H9 (cell line): Measurements from ENCODE around the gene TMEM239. TPM values are rescaled to one million over a fixed set of nuclear protein-coding genes. Genes with fewer than 3 reads are reported as not detected.

Experiments used
- DNase-seq: peaks from one replicate; pipeline ENCODE4 v3.0.0-alpha.2; 2017
- H2AFZ ChIP-seq: one replicate; pipeline ENCODE4 v1.6.1; 2013; ENCODE audit warnings: mild to moderate bottlenecking, low read length, control low read depth, moderate library complexity
- H2AK5ac ChIP-seq: 2 replicates; pipeline ENCODE4 v1.6.1; 2013; ENCODE audit warnings: low read length, control low read depth, mixed read lengths; ENCODE audit not compliant: insufficient read length
- H2BK120ac ChIP-seq: one replicate; pipeline ENCODE4 v1.6.1; 2013; ENCODE audit warnings: low read depth, mild to moderate bottlenecking, low read length, control low read depth, inconsistent platforms; ENCODE audit not compliant: poor library complexity, severe bottlenecking
- H2BK12ac ChIP-seq: 2 replicates; pipeline ENCODE4 v1.6.1; 2013; ENCODE audit warnings: low read length, control low read depth, mixed read lengths, low read depth; ENCODE audit not compliant: insufficient read length
- H2BK15ac ChIP-seq: 2 replicates; pipeline ENCODE4 v1.6.1; 2013; ENCODE audit warnings: low read depth, low read length, control low read depth
- H2BK20ac ChIP-seq: one replicate; pipeline ENCODE4 v1.6.1; 2013; ENCODE audit warnings: low read depth, mild to moderate bottlenecking, low read length, control low read depth, inconsistent platforms; ENCODE audit not compliant: poor library complexity, severe bottlenecking
- H2BK5ac ChIP-seq: 2 replicates; pipeline ENCODE4 v1.6.1; 2013; ENCODE audit warnings: low read length, control low read depth, mixed read lengths; ENCODE audit not compliant: insufficient read length
- H3K14ac ChIP-seq: 2 replicates; pipeline ENCODE4 v1.6.1; 2013; ENCODE audit warnings: low read length, control low read depth; ENCODE audit not compliant: insufficient read depth
- H3K18ac ChIP-seq: 2 replicates; pipeline ENCODE4 v1.6.1; 2013; ENCODE audit warnings: low read depth, mild to moderate bottlenecking, mixed read lengths, low read length, control low read depth; ENCODE audit not compliant: insufficient read length
- H3K23ac ChIP-seq: 2 replicates; pipeline ENCODE4 v1.6.1; 2013; ENCODE audit warnings: low read length, control low read depth, mixed read lengths, low read depth; ENCODE audit not compliant: insufficient read length
- H3K23me2 ChIP-seq: 2 replicates; pipeline ENCODE4 v1.6.1; 2013; ENCODE audit warnings: low read depth, mild to moderate bottlenecking, mixed read lengths, low read length, control low read depth; ENCODE audit not compliant: insufficient read length, poor library complexity, severe bottlenecking
- H3K27ac ChIP-seq: 2 replicates; pipeline ENCODE4 v1.5.1; 2013; ENCODE audit warnings: low read length, control low read depth, mixed read lengths, low read depth; ENCODE audit not compliant: insufficient read length
- H3K27me3 ChIP-seq: 2 replicates; pipeline ENCODE4 v1.6.1; 2013; ENCODE audit warnings: low read length, control low read depth, inconsistent platforms; ENCODE audit not compliant: insufficient read depth
- H3K4ac ChIP-seq: 2 replicates; pipeline ENCODE4 v1.6.1; 2013; ENCODE audit warnings: low read depth, mild to moderate bottlenecking, control low read depth, inconsistent platforms, low read length, moderate library complexity
- H3K4me1 ChIP-seq: 2 replicates; pipeline ENCODE4 v1.6.1; 2013; ENCODE audit warnings: low read length, control low read depth, inconsistent platforms; ENCODE audit not compliant: insufficient read depth
- H3K4me2 ChIP-seq: 2 replicates; pipeline ENCODE4 v1.6.1; 2013; ENCODE audit warnings: low read length, control low read depth, mixed read lengths; ENCODE audit not compliant: insufficient read length, insufficient read depth
- H3K56ac ChIP-seq: 2 replicates; pipeline ENCODE4 v1.6.1; 2013; ENCODE audit warnings: low read depth, mild to moderate bottlenecking, mixed read lengths, low read length, control low read depth; ENCODE audit not compliant: insufficient read length
- H3K79me1 ChIP-seq: 2 replicates; pipeline ENCODE4 v1.6.1; 2013; ENCODE audit warnings: low read depth, mild to moderate bottlenecking, moderate library complexity, low read length, control low read depth, inconsistent platforms; ENCODE audit not compliant: insufficient read depth, poor library complexity, severe bottlenecking
- H3K79me2 ChIP-seq: 2 replicates; pipeline ENCODE4 v1.6.1; 2013; ENCODE audit warnings: low read length, control low read depth, inconsistent platforms; ENCODE audit not compliant: insufficient read depth
- H3K9ac ChIP-seq: 2 replicates; pipeline ENCODE4 v1.6.1; 2013; ENCODE audit warnings: low read length, control low read depth, mixed read lengths; ENCODE audit not compliant: insufficient read length; ENCODE audit errors: extremely low read depth
- H3K9me3 ChIP-seq: one replicate; pipeline ENCODE4 v1.6.1; 2013; ENCODE audit warnings: low read depth, low read length, inconsistent platforms; ENCODE audit not compliant: control insufficient read depth
- H3T11ph ChIP-seq: one replicate; pipeline ENCODE4 v1.6.1; 2013; ENCODE audit warnings: mild to moderate bottlenecking, low read length, control low read depth, inconsistent platforms
- H4K20me1 ChIP-seq: one replicate; pipeline ENCODE4 v1.6.1; 2013; ENCODE audit not compliant: control insufficient read depth, insufficient read length, insufficient read depth
- H4K5ac ChIP-seq: 2 replicates; pipeline ENCODE4 v1.6.1; 2013; ENCODE audit warnings: low read depth, mild to moderate bottlenecking, mixed read lengths, low read length, control low read depth; ENCODE audit not compliant: insufficient read length
- H4K8ac ChIP-seq: replicated peaks from 2 replicates; pipeline ENCODE4 v1.6.1; 2013; ENCODE audit warnings: low read length, control low read depth, mixed read lengths, low read depth; ENCODE audit not compliant: insufficient read length
- H4K91ac ChIP-seq: 2 replicates; pipeline ENCODE4 v1.6.1; 2013; ENCODE audit warnings: low read depth, mild to moderate bottlenecking, moderate library complexity, mixed read lengths, low read length, control low read depth; ENCODE audit not compliant: insufficient read length
- H3K27ac Mint-ChIP-seq, 3 experiments: 2 replicates in 2 of 3; 3 replicates in 1 of 3; pipeline ENCODE4 v1.8.0; 2020 to 2021; ENCODE audit warnings: mixed read lengths in 3 of 3, mild to moderate bottlenecking in 1 of 3, moderate library complexity in 1 of 3
- H3K27me3 Mint-ChIP-seq: 2 replicates; pipeline ENCODE4 v1.8.0; 2021; ENCODE audit warnings: low read depth, mild to moderate bottlenecking, moderate library complexity, mixed read lengths
- H3K36me3 Mint-ChIP-seq, 3 experiments: 2 replicates in 2 of 3; 3 replicates in 1 of 3; pipeline ENCODE4 v1.8.0; 2020 to 2021; ENCODE audit warnings: low read depth in 3 of 3, mixed read lengths in 3 of 3; ENCODE audit not compliant: insufficient read depth in 1 of 3
- H3K4me1 Mint-ChIP-seq, 2 experiments: 2 replicates each; pipeline ENCODE4 v1.8.0; 2020; ENCODE audit warnings: mixed read lengths in 2 of 2
- H3K4me3 Mint-ChIP-seq, 2 experiments: 2 replicates in 1 of 2; 3 replicates in 1 of 2; pipeline ENCODE4 v1.8.0; 2020 to 2021; ENCODE audit warnings: mild to moderate bottlenecking in 2 of 2, mixed read lengths in 2 of 2, moderate library complexity in 1 of 2
- H3K9me3 Mint-ChIP-seq, 2 experiments: 2 replicates in 1 of 2; 3 replicates in 1 of 2; pipeline ENCODE4 v1.8.0; 2020; ENCODE audit warnings: mild to moderate bottlenecking in 2 of 2, mixed read lengths in 2 of 2, moderate library complexity in 1 of 2
- CTCF ChIP-seq: fragments of 200-600 bp; sonication (generic); conservative IDR thresholded peaks from 3 replicates; pipeline ENCODE4 v1.8.0; 2021; ENCODE audit warnings: antibody characterized with exemption, mild to moderate bottlenecking
- WGBS: extraction: QIAGEN DNeasy Blood & Tissue Kit; methylation state at CpG from one replicate; pipeline ENCODE4 v1.1.7; 2013; ENCODE audit warnings: missing lambda C conversion rate, low lambda C conversion rate, mixed read lengths; ENCODE audit not compliant: insufficient read length; ENCODE audit errors: extremely low coverage; 5-methylcytosine and 5-hydroxymethylcytosine counted together
- total RNA-seq: library from RNA; stranded (reverse); gene quantifications from 2 replicates; pipeline ENCODE4 v1.2.1, GENCODE V29; 2021

TMEM239 gene
- total RNA-seq, 1 experiment from 2014 or later = not detected

DNA sequence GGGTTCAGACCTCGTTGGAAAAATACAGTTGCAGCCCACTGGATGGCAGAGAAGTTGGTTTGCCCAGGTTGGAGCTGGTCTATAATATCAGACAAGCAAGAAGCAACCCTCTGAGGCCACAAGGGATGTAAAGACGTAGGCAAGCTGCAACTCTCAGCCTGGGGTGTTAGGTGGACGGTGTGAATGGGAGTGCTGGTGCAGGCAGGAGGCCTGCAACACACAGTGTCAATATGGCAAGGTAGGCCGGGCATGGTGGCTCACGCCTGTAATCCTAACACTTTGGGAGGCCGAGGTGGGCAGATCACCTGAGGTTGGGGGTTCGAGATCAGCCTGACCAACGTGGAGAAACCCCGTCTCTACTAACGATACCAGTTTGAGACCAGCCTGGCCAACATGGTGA lies 34.9 kb downstream of the TMEM239 start:
- no peaks in the 10 kb centered on the region for H3K27me3 ChIP-seq
- no peak for TF ChIP-seq CTCF
- H3K18ac ChIP-seq = no peak overlapping the region
- H3K23me2 ChIP-seq = no peaks in the 10 kb centered on the region
- no peak overlapping the region for H2AK5ac ChIP-seq
- no peak overlapping the region for H3T11ph ChIP-seq
- H2BK12ac ChIP-seq = no peak overlapping the region
- no peak overlapping the region for H2AFZ ChIP-seq
- no peaks in the 10 kb centered on the region for H3K79me2 ChIP-seq
- H4K91ac ChIP-seq = no peak overlapping the region
- H3K4me3 Mint-ChIP-seq = no peak overlapping the region
- H3K36me3 Mint-ChIP-seq = no peaks in the 10 kb centered on the region
- no peak overlapping the region for H2BK120ac ChIP-seq
- no peak overlapping the region for H3K14ac ChIP-seq
- no peaks in the 10 kb centered on the region for H3K4me1 ChIP-seq
- no peak overlapping the region for H3K27ac Mint-ChIP-seq
- no peak overlapping the region for H4K5ac ChIP-seq
- H4K8ac ChIP-seq = no peak overlapping the region
- H3K56ac ChIP-seq = no peak overlapping the region
- H2BK20ac ChIP-seq = no peak overlapping the region
- no peak overlapping the region for H2BK5ac ChIP-seq
- H3K27me3 Mint-ChIP-seq = no peaks in the 10 kb centered on the region; the same call in 1 of the 2 replicates
- no peak overlapping the region for H3K4me2 ChIP-seq
- H3K79me1 ChIP-seq = no peaks in the 10 kb centered on the region
- no peak overlapping the region for H2BK15ac ChIP-seq
- H4K20me1 ChIP-seq = no peaks in the 10 kb centered on the region
- H3K9ac ChIP-seq = no peak overlapping the region
- WGBS = no CpG with 5 or more reads among the region's 10 CpGs
- no peaks in the 10 kb centered on the region; a peak in 1 of 5 replicates for H3K9me3 Mint-ChIP-seq
- no peak overlapping the region for H3K23ac ChIP-seq
- H3K27ac ChIP-seq = no peak overlapping the region
- peaks cover 3% of the 10 kb centered on the region in 2 experiments for H3K4me1 Mint-ChIP-seq
- no peaks in the 10 kb centered on the region for H3K9me3 ChIP-seq
- no peak overlapping the region for H3K4ac ChIP-seq
- no peak for DNase-seq
